ENCODE measurements around the gene WDR27.

DNA sequence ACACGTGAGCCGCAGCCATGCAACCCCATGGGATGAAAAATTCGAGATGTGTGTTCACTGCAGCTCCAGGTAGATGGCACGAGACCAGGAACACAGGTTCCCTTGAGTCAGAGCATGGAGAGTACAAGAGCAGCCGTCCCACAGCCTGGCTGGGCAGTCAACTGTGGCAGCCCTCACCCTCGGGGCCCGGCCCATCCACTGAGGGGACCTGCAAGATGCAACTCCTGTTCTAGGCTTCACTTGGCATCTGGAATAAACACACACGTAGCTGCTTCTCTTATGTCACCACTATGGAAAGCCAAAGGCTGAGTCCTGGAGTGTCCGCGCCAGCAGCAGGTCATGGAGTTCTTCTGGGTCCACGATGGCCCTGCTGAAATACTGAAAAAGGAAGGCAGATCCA lies 77.0 kb downstream of the WDR27 start:
- no peak for TF ChIP-seq EZH2 (IDR thresholded peaks at IDR 0.05; ENCODE audit: borderline replicate concordance)
- TF ChIP-seq, protein P1, sequence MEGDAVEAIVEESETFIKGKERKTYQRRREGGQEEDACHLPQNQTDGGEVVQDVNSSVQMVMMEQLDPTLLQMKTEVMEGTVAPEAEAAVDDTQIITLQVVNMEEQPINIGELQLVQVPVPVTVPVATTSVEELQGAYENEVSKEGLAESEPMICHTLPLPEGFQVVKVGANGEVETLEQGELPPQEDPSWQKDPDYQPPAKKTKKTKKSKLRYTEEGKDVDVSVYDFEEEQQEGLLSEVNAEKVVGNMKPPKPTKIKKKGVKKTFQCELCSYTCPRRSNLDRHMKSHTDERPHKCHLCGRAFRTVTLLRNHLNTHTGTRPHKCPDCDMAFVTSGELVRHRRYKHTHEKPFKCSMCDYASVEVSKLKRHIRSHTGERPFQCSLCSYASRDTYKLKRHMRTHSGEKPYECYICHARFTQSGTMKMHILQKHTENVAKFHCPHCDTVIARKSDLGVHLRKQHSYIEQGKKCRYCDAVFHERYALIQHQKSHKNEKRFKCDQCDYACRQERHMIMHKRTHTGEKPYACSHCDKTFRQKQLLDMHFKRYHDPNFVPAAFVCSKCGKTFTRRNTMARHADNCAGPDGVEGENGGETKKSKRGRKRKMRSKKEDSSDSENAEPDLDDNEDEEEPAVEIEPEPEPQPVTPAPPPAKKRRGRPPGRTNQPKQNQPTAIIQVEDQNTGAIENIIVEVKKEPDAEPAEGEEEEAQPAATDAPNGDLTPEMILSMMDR (IDR thresholded peaks at IDR 0.05; ENCODE audit: poor library complexity), result no peak
- no peak for TF ChIP-seq EZH2phosphoT487 (IDR thresholded peaks at IDR 0.05; ENCODE audit: low read depth, severe bottlenecking, unreplicated experiment)
